Liver (tissue), 9 donors: ENCODE data around the gene SGPP2. TPM values are rescaled to one million over a fixed set of nuclear protein-coding genes. Genes with fewer than 3 reads are reported as not detected.

ENCODE experiments used
- DNase-seq: peaks from one replicate; pipeline ENCODE4 v3.0.0-alpha.2; 2017; ENCODE audit warnings: low spot score
- H3K27ac ChIP-seq, 2 donors: one replicate each; pipeline ENCODE4 v1.7.0; 2013; ENCODE audit warnings: inconsistent platforms in 2 of 2, low read length in 2 of 2, control low read depth in 1 of 2, low read depth in 1 of 2, mild to moderate bottlenecking in 1 of 2
- H3K27me3 ChIP-seq, 4 donors: one replicate each; pipeline versions ENCODE4 v1.6.1 to v1.7.0; 2013; ENCODE audit warnings: low read length in 3 of 4, inconsistent platforms in 1 of 4, mild to moderate bottlenecking in 1 of 4, moderate library complexity in 1 of 4; ENCODE audit not compliant: control insufficient read depth in 4 of 4, insufficient read depth in 4 of 4
- H3K36me3 ChIP-seq, 4 donors: one replicate each; pipeline versions ENCODE4 v1.6.1 to v1.7.0; 2013; ENCODE audit warnings: low read length in 3 of 4, mild to moderate bottlenecking in 3 of 4, low read depth in 1 of 4, moderate library complexity in 1 of 4; ENCODE audit not compliant: control insufficient read depth in 4 of 4, insufficient read depth in 3 of 4
- H3K4me1 ChIP-seq, 4 donors: one replicate each; pipeline versions ENCODE4 v1.6.1 to v1.7.0; 2013; ENCODE audit warnings: low read length in 3 of 4, mild to moderate bottlenecking in 3 of 4, moderate library complexity in 1 of 4; ENCODE audit not compliant: control insufficient read depth in 4 of 4, insufficient read depth in 4 of 4
- H3K4me3 ChIP-seq, 3 donors: one replicate each; pipeline versions ENCODE4 v1.6.1 to v1.7.0; 2013; ENCODE audit warnings: low read length in 3 of 3, control low read depth in 1 of 3, low read depth in 1 of 3, mild to moderate bottlenecking in 1 of 3
- H3K9ac ChIP-seq, 2 donors: one replicate each; pipeline ENCODE4 v1.7.0; 2013; ENCODE audit warnings: low read length in 2 of 2, mild to moderate bottlenecking in 2 of 2, moderate library complexity in 2 of 2, control low read depth in 1 of 2, low read depth in 1 of 2
- H3K9me3 ChIP-seq, 4 donors: one replicate each; pipeline versions ENCODE4 v1.6.1 to v1.7.0; 2013; ENCODE audit warnings: low read length in 3 of 4; ENCODE audit not compliant: control insufficient read depth in 4 of 4
- ATF3 ChIP-seq: IDR thresholded peaks from 2 replicates; pipeline ENCODE4 v1.6.1; 2016; ENCODE audit warnings: antibody characterized with exemption
- FOXA1 ChIP-seq: IDR thresholded peaks from 2 replicates; pipeline ENCODE4 v1.6.1; 2016; ENCODE audit warnings: antibody characterized with exemption
- FOXA2 ChIP-seq: IDR thresholded peaks from 2 replicates; pipeline ENCODE4 v1.6.1; 2016; ENCODE audit warnings: antibody characterized with exemption
- GABPA ChIP-seq, 2 donors: IDR thresholded peaks in 1 of 2; conservative IDR thresholded peaks in 1 of 2; 2 replicates each; pipeline ENCODE4 v1.6.1; 2016; ENCODE audit warnings: antibody characterized with exemption in 2 of 2, mild to moderate bottlenecking in 1 of 2, moderate library complexity in 1 of 2
- MAX ChIP-seq: IDR thresholded peaks from 2 replicates; pipeline ENCODE4 v1.6.1; 2016; ENCODE audit warnings: antibody characterized with exemption
- NR2F2 ChIP-seq: IDR thresholded peaks from 2 replicates; pipeline ENCODE4 v1.6.1; 2016; ENCODE audit warnings: antibody characterized with exemption
- REST ChIP-seq: IDR thresholded peaks from 2 replicates; pipeline ENCODE4 v1.6.1; 2016; ENCODE audit warnings: antibody characterized with exemption, mild to moderate bottlenecking
- RXRA ChIP-seq, 2 donors: IDR thresholded peaks; 2 replicates each; pipeline ENCODE4 v1.6.1; 2017 to 2018; ENCODE audit warnings: antibody characterized with exemption in 2 of 2, mild to moderate bottlenecking in 1 of 2
- YY1 ChIP-seq: IDR thresholded peaks from 2 replicates; pipeline ENCODE4 v1.6.1; 2016; ENCODE audit warnings: antibody characterized with exemption, mild to moderate bottlenecking
- WGBS: extraction: QIAGEN DNeasy Blood & Tissue Kit; methylation state at CpG from one replicate; pipeline ENCODE4 v1.1.7; 2013; 5-methylcytosine and 5-hydroxymethylcytosine counted together
- polyA plus RNA-seq, 2 donors: library from polyadenylated mRNA; stranded (reverse) in 1 of 2; unstranded in 1 of 2; fragments of 200-250 nt in 1 of 2; fragments of >200 nt in 1 of 2; fragmentation: Nextera tagmentation in 1 of 2; extraction: Ambion mirVana in 1 of 2; gene quantifications; one replicate each; pipeline versions ENCODE4 v1.2.1 to v1.2.3, GENCODE V29; 2013 to 2015
- total RNA-seq, 2 donors: library from RNA; depleted of rRNA; stranded (reverse); fragments of >200 nt; gene quantifications; one replicate each; pipeline ENCODE4 v1.2.3, GENCODE V29; 2014
- donor health status: healthy.
- donor health status: healthy.
- donor health status: healthy.
- donor health status: healthy.
- donor health status: healthy.

SGPP2 gene
- total and polyA plus RNA-seq, 4 donors, result 0.16 to 0.33 (median 0.31) TPM; not detected in 1

- H3K27ac ChIP-seq, result no peak overlapping the region
Measured at GRCh38 chr2:222440673-222441422, 16.5 kb downstream of the SGPP2 start.

GRCh38 chr2:222442665-222443064 is 18.3 kb downstream of the SGPP2 start:
- H3K4me1 ChIP-seq, result no peaks in the 10 kb centered on the region
- WGBS, result 57% methylated on average over 5 of the region's 5 CpGs
- TF ChIP-seq MAX (no peak), GABPA (IDR thresholded peaks at IDR 0.05 in 1 of 2, conservative IDR thresholded peaks at IDR 0.05 in 1 of 2) (no peak), REST (no peak), FOXA1 (no peak), RXRA (IDR thresholded peaks at IDR 0.05) (no peak), YY1 (no peak), ATF3 (no peak), FOXA2 (no peak)
- H3K27me3 ChIP-seq, result no peaks in the 10 kb centered on the region
- no peak for DNase-seq
- no peak overlapping the region for H3K9ac ChIP-seq
- no peaks in the 10 kb centered on the region for H3K36me3 ChIP-seq
- H3K4me3 ChIP-seq, result no peak overlapping the region
- H3K27ac ChIP-seq, result no peak overlapping the region
- no peaks in the 10 kb centered on the region for H3K9me3 ChIP-seq

More at GRCh38 chr2:222440673-222441422, 16.5 kb downstream of the SGPP2 start:
- Histone ChIP-seq H3K4me3 (no peak overlapping the region), H3K9ac (no peak overlapping the region), H3K27me3 (no peaks in the 10 kb centered on the region), H3K36me3 (no peaks in the 10 kb centered on the region), H3K4me1 (no peaks in the 10 kb centered on the region), H3K9me3 (no peaks in the 10 kb centered on the region)
- WGBS, result 41% methylated on average over 4 of the region's 4 CpGs
- DNase-seq, result no peak
- no peak for TF ChIP-seq ATF3
- TF ChIP-seq GABPA (IDR thresholded peaks at IDR 0.05 in 1 of 2, conservative IDR thresholded peaks at IDR 0.05 in 1 of 2), result no peak

GRCh38 chr2:222445227-222445626 is 20.9 kb downstream of the SGPP2 start:
- no peaks in the 10 kb centered on the region for H3K4me1 ChIP-seq
- H3K4me3 ChIP-seq, result no peak overlapping the region
- WGBS, result 76% methylated on average over 1 of the region's 1 CpG
- H3K27ac ChIP-seq, result no peak overlapping the region
- DNase-seq, result no peak
- no peaks in the 10 kb centered on the region for H3K27me3 ChIP-seq
- no peaks in the 10 kb centered on the region for H3K9me3 ChIP-seq
- H3K9ac ChIP-seq, result no peak overlapping the region
- no peaks in the 10 kb centered on the region for H3K36me3 ChIP-seq
- no peak for TF ChIP-seq NR2F2
